GM23338 (cell line): ENCODE results near the gene LRIG1. TPM values are rescaled to one million over a fixed set of nuclear protein-coding genes. Genes with fewer than 3 reads are reported as not detected.

ENCODE experiments used
- ATAC-seq: fragments of 200-7000 bp; cut with Tn5 transposase; 3 replicates; pipeline ENCODE4 v1.9.1; 2020
- DNase-seq: peaks from one replicate; pipeline ENCODE4 v3.0.0-alpha.2; 2015; ENCODE audit warnings: low spot score
- H2AFZ ChIP-seq: fragments of 200-600 bp; sonication (generic); 2 replicates; pipeline ENCODE4 v1.8.0; 2016; ENCODE audit warnings: antibody characterized with exemption, mild to moderate bottlenecking, moderate library complexity
- H3F3A ChIP-seq: fragments of 200-600 bp; sonication (generic); replicated peaks from 2 replicates; pipeline ENCODE4 v1.8.0; 2017; ENCODE audit warnings: antibody characterized with exemption, mixed run types, low read depth
- H3K27ac ChIP-seq: fragments of 200-600 bp; sonication (generic); 2 replicates; pipeline ENCODE4 v1.6.1; 2016; ENCODE audit warnings: low read depth
- H3K27me3 ChIP-seq: fragments of 200-600 bp; sonication (generic); 2 replicates; pipeline ENCODE4 v1.8.0; 2016; ENCODE audit warnings: mild to moderate bottlenecking, mixed run types, moderate library complexity; ENCODE audit not compliant: insufficient read depth
- H3K36me3 ChIP-seq: fragments of 200-600 bp; sonication (generic); 2 replicates; pipeline ENCODE4 v1.8.0; 2016; ENCODE audit warnings: mild to moderate bottlenecking; ENCODE audit not compliant: insufficient read depth
- H3K4me1 ChIP-seq: fragments of 200-600 bp; sonication (generic); 2 replicates; pipeline ENCODE4 v1.8.0; 2016; ENCODE audit warnings: mild to moderate bottlenecking, moderate library complexity; ENCODE audit not compliant: insufficient read depth
- H3K4me2 ChIP-seq: fragments of 200-600 bp; sonication (generic); 2 replicates; pipeline ENCODE4 v1.7.1; 2017; ENCODE audit warnings: mixed run types
- H3K4me3 ChIP-seq: fragments of 200-600 bp; sonication (generic); 2 replicates; pipeline ENCODE4 v1.6.1; 2016; ENCODE audit warnings: mixed run types
- H3K79me2 ChIP-seq: fragments of 200-600 bp; sonication (generic); replicated peaks from 2 replicates; pipeline ENCODE4 v1.8.0; 2017; ENCODE audit warnings: mild to moderate bottlenecking; ENCODE audit not compliant: insufficient read depth
- H3K9me2 ChIP-seq: fragments of 200-600 bp; sonication (generic); 2 replicates; pipeline ENCODE4 v1.8.0; 2017; ENCODE audit not compliant: insufficient read depth
- H4K20me1 ChIP-seq: fragments of 200-600 bp; sonication (generic); replicated peaks from 2 replicates; pipeline ENCODE4 v1.8.0; 2017; ENCODE audit warnings: mild to moderate bottlenecking; ENCODE audit not compliant: insufficient read depth
- H3K27ac Mint-ChIP-seq: 2 replicates; pipeline ENCODE4 v1.8.0; 2020; ENCODE audit warnings: inconsistent platforms, mild to moderate bottlenecking, moderate library complexity, mixed read lengths
- H3K27me3 Mint-ChIP-seq: 3 replicates; pipeline ENCODE4 v1.8.0; 2022; ENCODE audit warnings: low read depth, mild to moderate bottlenecking, moderate library complexity, mixed read lengths, inconsistent platforms; ENCODE audit not compliant: insufficient read depth, poor library complexity
- H3K36me3 Mint-ChIP-seq: 3 replicates; pipeline ENCODE4 v1.8.0; 2021; ENCODE audit warnings: low read depth, mild to moderate bottlenecking, inconsistent platforms, moderate library complexity, mixed read lengths
- H3K4me1 Mint-ChIP-seq: 3 replicates; pipeline ENCODE4 v1.8.0; 2020; ENCODE audit warnings: mild to moderate bottlenecking, inconsistent platforms, mixed read lengths
- H3K4me3 Mint-ChIP-seq: 3 replicates; pipeline ENCODE4 v1.8.0; 2021; ENCODE audit warnings: moderate library complexity, mild to moderate bottlenecking, inconsistent platforms, mixed read lengths
- H3K9me3 Mint-ChIP-seq: 3 replicates; pipeline ENCODE4 v1.8.0; 2020; ENCODE audit warnings: moderate library complexity, mild to moderate bottlenecking, inconsistent platforms, mixed read lengths
- CREB1 ChIP-seq: fragments of 250-450 bp; sonication (Bioruptor Pico); IDR thresholded peaks from 2 replicates; pipeline ENCODE4 v1.5.0; 2020; ENCODE audit warnings: low read depth, mild to moderate bottlenecking, moderate library complexity
- EZH2 ChIP-seq: fragments of 200-600 bp; sonication (generic); IDR thresholded peaks from one replicate; pipeline ENCODE4 v1.8.0; 2017; ENCODE audit warnings: antibody characterized with exemption, mild to moderate bottlenecking, low read depth; ENCODE audit not compliant: unreplicated experiment
- JUNB ChIP-seq: IDR thresholded peaks from one replicate; pipeline ENCODE4 v1.6.1; 2016; ENCODE audit warnings: antibody characterized with exemption; ENCODE audit not compliant: unreplicated experiment
- NANOG ChIP-seq: IDR thresholded peaks from 2 replicates; pipeline ENCODE4 v1.6.1; 2016; ENCODE audit warnings: antibody characterized with exemption, borderline replicate concordance
- POLR2AphosphoS5 ChIP-seq: IDR thresholded peaks from 2 replicates; pipeline ENCODE4 v1.6.1; 2016; ENCODE audit warnings: antibody characterized with exemption, low read depth
- STAT1 ChIP-seq: IDR thresholded peaks from one replicate; pipeline ENCODE4 v1.6.1; 2016; ENCODE audit warnings: antibody characterized with exemption; ENCODE audit not compliant: unreplicated experiment
- ZNF331 ChIP-seq: fragments of 250-450 bp; sonication (Bioruptor Pico); IDR thresholded peaks from 2 replicates; pipeline ENCODE4 v1.5.0; 2020; ENCODE audit warnings: low read depth, mild to moderate bottlenecking, moderate library complexity
- polyA plus RNA-seq: library from polyadenylated mRNA; unstranded; fragments of >200 nt; fragmentation: Nextera tagmentation; extraction: Ambion mirVana; gene quantifications from 2 replicates; pipeline ENCODE4 v1.2.1, GENCODE V29; 2016
- total RNA-seq: library from RNA; depleted of rRNA; stranded (reverse); fragments of >200 nt; shearing (Covaris generic); gene quantifications from 2 replicates; pipeline ENCODE4 v1.2.3, GENCODE V29; 2014
- TF ChIP-seq, protein P1 (sequence below): IDR thresholded peaks from one replicate; pipeline ENCODE4 v1.6.1; 2018; ENCODE audit warnings: antibody characterized with exemption; ENCODE audit not compliant: unreplicated experiment

The LRIG1 gene
- total and polyA plus RNA-seq, 2 experiments from 2014 or later, result 40.0 to 134 TPM

DNA sequence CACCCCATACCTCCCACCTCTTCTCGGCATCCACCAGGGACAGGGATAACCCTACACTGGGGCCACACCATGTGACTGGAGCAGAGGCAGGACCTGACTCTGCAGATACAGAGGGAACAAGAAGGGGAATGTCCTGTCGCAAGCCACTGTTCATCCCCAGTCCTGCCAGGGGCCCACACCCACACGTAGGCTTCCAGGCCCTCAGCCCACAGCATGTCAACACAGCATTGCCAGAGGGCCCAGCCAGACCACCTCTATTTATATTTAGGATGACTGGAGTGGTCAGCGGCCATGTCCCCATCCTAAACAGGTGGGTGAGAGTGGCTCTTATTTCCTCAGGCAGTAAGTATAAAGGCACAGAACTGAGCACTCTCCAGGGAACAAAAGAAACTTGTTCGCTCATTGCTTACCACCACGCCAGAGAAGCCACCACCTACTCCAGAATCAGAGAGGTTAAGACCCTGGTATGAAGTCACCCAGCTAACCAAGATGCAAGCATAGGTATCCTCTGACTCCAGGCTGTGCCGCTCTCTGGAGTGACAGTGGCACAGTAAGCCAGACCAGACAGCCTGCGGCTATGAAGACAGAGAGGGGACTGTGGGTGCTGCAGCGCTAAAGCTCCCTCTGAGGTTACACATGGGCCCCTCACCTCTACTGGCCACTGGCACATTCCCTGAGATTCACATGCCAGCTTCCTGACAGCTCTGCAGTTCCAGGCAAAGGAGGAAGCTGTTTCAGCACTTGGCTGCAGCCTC is 67.9 kb downstream of the LRIG1 start:
- H3K27me3 Mint-ChIP-seq, result peaks cover 13% of the 10 kb centered on the region
- no peaks in the 10 kb centered on the region for H3K9me3 Mint-ChIP-seq
- DNase-seq (no peak), ATAC-seq (no peak)
- Histone ChIP-seq H3K79me2 (peaks cover 100% of the 10 kb centered on the region), H4K20me1 (peaks cover 50% of the 10 kb centered on the region), H3K4me1 (peaks cover 57% of the 10 kb centered on the region), H3F3A (no peaks in the 10 kb centered on the region), H3K4me3 (no peak overlapping the region), H3K27me3 (no peaks in the 10 kb centered on the region), H2AFZ (no peak overlapping the region), H3K9me2 (peaks cover 4% of the 10 kb centered on the region; the same call in 1 of the 2 replicates), H3K36me3 (no peaks in the 10 kb centered on the region; the same call in 1 of the 2 replicates), H3K27ac (no peak overlapping the region), H3K4me2 (no peak overlapping the region)
- H3K4me3 Mint-ChIP-seq, result no peak overlapping the region
- H3K36me3 Mint-ChIP-seq, result peaks cover 60% of the 10 kb centered on the region
- H3K27ac Mint-ChIP-seq, result no peak overlapping the region
- TF ChIP-seq, protein P1, sequence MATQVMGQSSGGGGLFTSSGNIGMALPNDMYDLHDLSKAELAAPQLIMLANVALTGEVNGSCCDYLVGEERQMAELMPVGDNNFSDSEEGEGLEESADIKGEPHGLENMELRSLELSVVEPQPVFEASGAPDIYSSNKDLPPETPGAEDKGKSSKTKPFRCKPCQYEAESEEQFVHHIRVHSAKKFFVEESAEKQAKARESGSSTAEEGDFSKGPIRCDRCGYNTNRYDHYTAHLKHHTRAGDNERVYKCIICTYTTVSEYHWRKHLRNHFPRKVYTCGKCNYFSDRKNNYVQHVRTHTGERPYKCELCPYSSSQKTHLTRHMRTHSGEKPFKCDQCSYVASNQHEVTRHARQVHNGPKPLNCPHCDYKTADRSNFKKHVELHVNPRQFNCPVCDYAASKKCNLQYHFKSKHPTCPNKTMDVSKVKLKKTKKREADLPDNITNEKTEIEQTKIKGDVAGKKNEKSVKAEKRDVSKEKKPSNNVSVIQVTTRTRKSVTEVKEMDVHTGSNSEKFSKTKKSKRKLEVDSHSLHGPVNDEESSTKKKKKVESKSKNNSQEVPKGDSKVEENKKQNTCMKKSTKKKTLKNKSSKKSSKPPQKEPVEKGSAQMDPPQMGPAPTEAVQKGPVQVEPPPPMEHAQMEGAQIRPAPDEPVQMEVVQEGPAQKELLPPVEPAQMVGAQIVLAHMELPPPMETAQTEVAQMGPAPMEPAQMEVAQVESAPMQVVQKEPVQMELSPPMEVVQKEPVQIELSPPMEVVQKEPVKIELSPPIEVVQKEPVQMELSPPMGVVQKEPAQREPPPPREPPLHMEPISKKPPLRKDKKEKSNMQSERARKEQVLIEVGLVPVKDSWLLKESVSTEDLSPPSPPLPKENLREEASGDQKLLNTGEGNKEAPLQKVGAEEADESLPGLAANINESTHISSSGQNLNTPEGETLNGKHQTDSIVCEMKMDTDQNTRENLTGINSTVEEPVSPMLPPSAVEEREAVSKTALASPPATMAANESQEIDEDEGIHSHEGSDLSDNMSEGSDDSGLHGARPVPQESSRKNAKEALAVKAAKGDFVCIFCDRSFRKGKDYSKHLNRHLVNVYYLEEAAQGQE, result no peak
- TF ChIP-seq EZH2 (no peak), ZNF331 (CRISPR knock-in tag) (no peak), CREB1 (CRISPR knock-in tag) (no peak)
- peaks cover 82% of the 10 kb centered on the region for H3K4me1 Mint-ChIP-seq

DNA sequence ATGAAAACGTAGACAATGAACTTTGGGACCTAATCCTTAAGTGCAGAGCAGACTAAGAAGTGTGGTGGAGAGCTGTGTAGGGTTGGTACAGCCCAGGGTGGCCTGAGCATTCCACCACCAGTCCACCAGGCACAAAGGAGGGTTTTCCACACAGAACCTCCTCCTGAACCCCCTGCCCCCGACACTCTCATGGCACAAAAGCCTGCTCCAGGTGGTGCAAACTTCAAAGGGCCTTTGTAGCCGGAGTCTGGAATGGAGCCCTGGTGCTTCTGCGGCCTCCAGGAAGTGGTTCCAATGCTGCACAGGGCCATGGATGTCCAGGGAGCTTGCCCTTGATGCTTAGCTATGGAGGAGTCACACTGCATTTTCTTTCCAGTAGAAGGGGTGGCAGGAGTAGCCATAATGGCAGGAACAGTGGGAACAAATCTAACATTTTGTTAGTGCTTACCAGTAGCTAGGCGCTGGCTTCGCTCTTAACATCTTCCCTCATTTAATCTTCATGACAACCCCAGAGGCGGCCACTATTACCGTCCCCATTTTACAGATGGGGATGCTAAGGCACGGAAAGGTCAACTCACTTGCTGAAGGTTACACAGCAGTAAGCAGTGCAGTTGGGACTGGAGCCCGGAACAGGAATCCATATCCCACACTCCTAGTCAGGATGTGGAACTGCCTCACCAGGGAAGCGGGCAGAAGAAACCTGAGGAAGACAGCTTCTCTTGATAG is 68.6 kb downstream of the LRIG1 start:
- Mint-ChIP-seq H3K36me3 (peaks cover 59% of the 10 kb centered on the region), H3K27me3 (peaks cover 15% of the 10 kb centered on the region), H3K27ac (no peak overlapping the region), H3K4me1 (peaks cover 80% of the 10 kb centered on the region), H3K4me3 (no peak overlapping the region), H3K9me3 (no peaks in the 10 kb centered on the region)
- Histone ChIP-seq H3F3A (no peaks in the 10 kb centered on the region), H3K27ac (no peak overlapping the region), H2AFZ (no peak overlapping the region), H3K4me1 (peaks cover 52% of the 10 kb centered on the region), H4K20me1 (peaks cover 57% of the 10 kb centered on the region), H3K9me2 (peaks cover 4% of the 10 kb centered on the region; the same call in 1 of the 2 replicates), H3K4me3 (no peak overlapping the region), H3K36me3 (no peaks in the 10 kb centered on the region; the same call in 1 of the 2 replicates), H3K27me3 (no peaks in the 10 kb centered on the region), H3K79me2 (peaks cover 100% of the 10 kb centered on the region), H3K4me2 (no peak overlapping the region)
- TF ChIP-seq, protein P1, result no peak
- no peak for TF ChIP-seq NANOG
- 0 out of 2 replicates have a peak, but pooled peaks have one; percentile 21 for TF ChIP-seq POLR2AphosphoS5
- no peak for TF ChIP-seq JUNB
- no peak for TF ChIP-seq STAT1
- ATAC-seq, result no peak; the same call in 2 of the 3 replicates
- no peak for DNase-seq
